ENCODE results near the gene BPIFA2. TPM values are rescaled to one million over a fixed set of nuclear protein-coding genes. Genes with fewer than 3 reads are reported as not detected.

The BPIFA2 gene
- polyA plus RNA-seq, 3 donors: not detected

- intact Hi-C loops (cut with micrococcal nuclease): no loop called here
- H3K4me1 Mint-ChIP-seq: no peaks in the 10 kb centered on the region
- no peaks in the 10 kb centered on the region for H3K4me1 ChIP-seq (ENCODE audit: control insufficient read depth in 1 of 2, insufficient read depth in 2 of 2, low read length in 2 of 2)
- H2AFZ ChIP-seq (ENCODE audit: insufficient read depth, low read depth, low read length, poor library complexity, severe bottlenecking): no peak overlapping the region
- H3K4me3 ChIP-seq (replicated peaks in 1 of 3; ENCODE audit: low read depth in 2 of 3, low read length in 3 of 3): no peak overlapping the region
- TF ChIP-seq CTCF (IDR thresholded peaks at IDR 0.05): no peak
- H3K9ac ChIP-seq (ENCODE audit: insufficient read depth, low read length, poor library complexity, severe bottlenecking): no peak overlapping the region
- no peaks in the 10 kb centered on the region for H3K36me3 Mint-ChIP-seq
- peaks cover 8 to 9% of the 10 kb centered on the region in 2 donors for H3K9me3 ChIP-seq (replicated peaks in 1 of 2; ENCODE audit: control insufficient read depth in 1 of 2, insufficient read depth in 1 of 2, low read length in 2 of 2)
- H3K4me2 ChIP-seq (replicated peaks; ENCODE audit: extremely low read depth, low read length, poor library complexity, severe bottlenecking): no peak overlapping the region
- no peaks in the 10 kb centered on the region for H4K20me1 ChIP-seq (ENCODE audit: insufficient read depth, low read length)
- no peak for DNase-seq
- H3K27ac Mint-ChIP-seq: no peak overlapping the region
- H3K27me3 Mint-ChIP-seq (ENCODE audit: low read depth in 3 of 3): peaks cover 2 to 3% (median 2%) of the 10 kb centered on the region in 3 donors
- peaks cover 3 to 19% (median 12%) of the 10 kb centered on the region in 7 donors for H3K9me3 Mint-ChIP-seq
- no peaks in the 10 kb centered on the region for H3K36me3 ChIP-seq (replicated peaks in 1 of 2; ENCODE audit: control insufficient read depth in 1 of 2, insufficient read depth in 2 of 2, low read length in 2 of 2)
- H3K79me2 ChIP-seq (ENCODE audit: insufficient read depth, low read length): no peaks in the 10 kb centered on the region
- no peak overlapping the region for H3K4me3 Mint-ChIP-seq
- no peaks in the 10 kb centered on the region for H3K27me3 ChIP-seq (ENCODE audit: control insufficient read depth in 2 of 2, insufficient read depth in 2 of 2, low read length in 2 of 2)
- no peak overlapping the region for H3K27ac ChIP-seq (ENCODE audit: low read depth in 1 of 2, low read length in 2 of 2)
- 90% methylated on average over 5 of the region's 7 CpGs for WGBS (ENCODE audit: insufficient coverage)
Measured at GRCh38 chr20:33172781-33173180, 4.8 kb downstream of the BPIFA2 start.

GRCh38 chr20:33175123-33175522, 7.2 kb downstream of the BPIFA2 start:
- no peak overlapping the region for H2AFZ ChIP-seq (ENCODE audit: insufficient read depth, low read depth, low read length, poor library complexity, severe bottlenecking)
- no peak overlapping the region for H3K27ac Mint-ChIP-seq
- H3K9me3 Mint-ChIP-seq: peaks cover 0 to 9% (median 2%) of the 10 kb centered on the region in 7 donors
- H3K79me2 ChIP-seq (ENCODE audit: insufficient read depth, low read length): no peaks in the 10 kb centered on the region
- no peaks in the 10 kb centered on the region for H3K36me3 Mint-ChIP-seq
- no peaks in the 10 kb centered on the region for H3K4me1 Mint-ChIP-seq
- no peak for DNase-seq
- H3K4me2 ChIP-seq (replicated peaks; ENCODE audit: extremely low read depth, low read length, poor library complexity, severe bottlenecking): no peak overlapping the region
- no peaks in the 10 kb centered on the region for H3K36me3 ChIP-seq (replicated peaks in 1 of 2; ENCODE audit: control insufficient read depth in 1 of 2, insufficient read depth in 2 of 2, low read length in 2 of 2)
- H3K4me1 ChIP-seq (ENCODE audit: control insufficient read depth in 1 of 2, insufficient read depth in 2 of 2, low read length in 2 of 2): no peaks in the 10 kb centered on the region
- intact Hi-C loops (cut with micrococcal nuclease): no loop called here
- H3K27ac ChIP-seq (ENCODE audit: low read depth in 1 of 2, low read length in 2 of 2): no peak overlapping the region
- H3K9me3 ChIP-seq (replicated peaks in 1 of 2; ENCODE audit: control insufficient read depth in 1 of 2, insufficient read depth in 1 of 2, low read length in 2 of 2): no peaks in the 10 kb centered on the region
- no peak overlapping the region for H3K9ac ChIP-seq (ENCODE audit: insufficient read depth, low read length, poor library complexity, severe bottlenecking)
- H3K27me3 ChIP-seq (ENCODE audit: control insufficient read depth in 2 of 2, insufficient read depth in 2 of 2, low read length in 2 of 2): no peaks in the 10 kb centered on the region
- TF ChIP-seq CTCF (IDR thresholded peaks at IDR 0.05): no peak
- WGBS (ENCODE audit: insufficient coverage): 100% methylated on average over 1 of the region's 3 CpGs
- H3K4me3 ChIP-seq (replicated peaks in 1 of 3; ENCODE audit: low read depth in 2 of 3, low read length in 3 of 3): no peak overlapping the region
- peaks cover 2 to 4% (median 3%) of the 10 kb centered on the region in 3 donors for H3K27me3 Mint-ChIP-seq (ENCODE audit: low read depth in 3 of 3)
- H4K20me1 ChIP-seq (ENCODE audit: insufficient read depth, low read length): no peaks in the 10 kb centered on the region
- no peak overlapping the region for H3K4me3 Mint-ChIP-seq

Data from CD14-positive monocyte (primary cell).